Measurements from ENCODE around the gene PPP1R14B.

- TF ChIP-seq, protein P1, sequence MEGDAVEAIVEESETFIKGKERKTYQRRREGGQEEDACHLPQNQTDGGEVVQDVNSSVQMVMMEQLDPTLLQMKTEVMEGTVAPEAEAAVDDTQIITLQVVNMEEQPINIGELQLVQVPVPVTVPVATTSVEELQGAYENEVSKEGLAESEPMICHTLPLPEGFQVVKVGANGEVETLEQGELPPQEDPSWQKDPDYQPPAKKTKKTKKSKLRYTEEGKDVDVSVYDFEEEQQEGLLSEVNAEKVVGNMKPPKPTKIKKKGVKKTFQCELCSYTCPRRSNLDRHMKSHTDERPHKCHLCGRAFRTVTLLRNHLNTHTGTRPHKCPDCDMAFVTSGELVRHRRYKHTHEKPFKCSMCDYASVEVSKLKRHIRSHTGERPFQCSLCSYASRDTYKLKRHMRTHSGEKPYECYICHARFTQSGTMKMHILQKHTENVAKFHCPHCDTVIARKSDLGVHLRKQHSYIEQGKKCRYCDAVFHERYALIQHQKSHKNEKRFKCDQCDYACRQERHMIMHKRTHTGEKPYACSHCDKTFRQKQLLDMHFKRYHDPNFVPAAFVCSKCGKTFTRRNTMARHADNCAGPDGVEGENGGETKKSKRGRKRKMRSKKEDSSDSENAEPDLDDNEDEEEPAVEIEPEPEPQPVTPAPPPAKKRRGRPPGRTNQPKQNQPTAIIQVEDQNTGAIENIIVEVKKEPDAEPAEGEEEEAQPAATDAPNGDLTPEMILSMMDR (IDR thresholded peaks at IDR 0.05), result no peak
- TF ChIP-seq POLR2A (IDR thresholded peaks at IDR 0.05), result no peak
Measured at GRCh38 chr11:64259533-64260067, 12.9 kb upstream of the PPP1R14B start.
